T47D (cell line): ENCODE data around the gene MN1.

Experiments
- DNase-seq, 2 experiments: peaks; one replicate each; pipeline versions ENCODE4 v3.0.0 to v3.0.0-alpha.2; 2011 to 2012; ENCODE audit warnings: low read depth in 1 of 2, low spot score in 1 of 2
- JUND ChIP-seq: IDR thresholded peaks from 2 replicates; pipeline ENCODE4 v1.6.1; 2012; ENCODE audit warnings: low read depth
- in situ Hi-C: cut with HindIII; loops from 2 replicates; pipeline ENCODE4 v1.10.0; 2016; ENCODE audit warnings: low sequenced_read_pairs, low pct_unique_long_range_greater_than_20kb

The MN1 gene

GRCh38 chr22:27801202-27801615, 347 bp downstream of the MN1 start:
- no peak for TF ChIP-seq JUND
- DNase-seq: peak; percentile 42 to 44
- in situ Hi-C loops: no loop called here

GRCh38 chr22:27800250-27801201, 1.0 kb downstream of the MN1 start:
- in situ Hi-C loops: no loop called here
- TF ChIP-seq JUND: no peak
- DNase-seq: peak; percentile 9 to 21

- peak; percentile 28 to 42 for DNase-seq
- in situ Hi-C loops: no loop called here
- TF ChIP-seq JUND: no peak
Measured at GRCh38 chr22:27799827-27800249, 1.7 kb downstream of the MN1 start.

GRCh38 chr22:27799015-27799826, 2.3 kb downstream of the MN1 start:
- DNase-seq: no peak

GRCh38 chr22:27798511-27799014, 3.0 kb downstream of the MN1 start:
- TF ChIP-seq JUND: no peak
- no peak for DNase-seq
- in situ Hi-C loops: no loop called here

More at GRCh38 chr22:27799015-27799826, 2.3 kb downstream of the MN1 start:
- in situ Hi-C loops: no loop called here
- TF ChIP-seq JUND: no peak

GRCh38 chr22:27797520-27798391, 3.8 kb downstream of the MN1 start:
- TF ChIP-seq JUND: no peak
- no peak for DNase-seq
- in situ Hi-C loops: no loop called here

- no peak for TF ChIP-seq JUND
- in situ Hi-C loops: no loop called here
- DNase-seq: no peak
Measured at GRCh38 chr22:27796829-27797519, 4.6 kb downstream of the MN1 start.

- in situ Hi-C loops: no loop called here
Measured at GRCh38 chr22:27795696-27796517, 5.6 kb downstream of the MN1 start.

GRCh38 chr22:27795053-27795452, 6.5 kb downstream of the MN1 start:
- in situ Hi-C loops: no loop called here
- no peak for TF ChIP-seq JUND

More at GRCh38 chr22:27795696-27796517, 5.6 kb downstream of the MN1 start:
- no peak for TF ChIP-seq JUND
- DNase-seq: no peak

GRCh38 chr22:27794226-27794625, 7.3 kb downstream of the MN1 start:
- TF ChIP-seq JUND: no peak
- no peak for DNase-seq
- in situ Hi-C loops: no loop called here

More at GRCh38 chr22:27795053-27795452, 6.5 kb downstream of the MN1 start:
- DNase-seq: no peak

- in situ Hi-C loops: no loop called here
- TF ChIP-seq JUND: no peak
Measured at GRCh38 chr22:27793576-27793975, 8.0 kb downstream of the MN1 start.

More at GRCh38 chr22:27793576-27793975, 8.0 kb downstream of the MN1 start:
- DNase-seq: no peak
